Measurements from ENCODE around the gene DENND2A.

DNA sequence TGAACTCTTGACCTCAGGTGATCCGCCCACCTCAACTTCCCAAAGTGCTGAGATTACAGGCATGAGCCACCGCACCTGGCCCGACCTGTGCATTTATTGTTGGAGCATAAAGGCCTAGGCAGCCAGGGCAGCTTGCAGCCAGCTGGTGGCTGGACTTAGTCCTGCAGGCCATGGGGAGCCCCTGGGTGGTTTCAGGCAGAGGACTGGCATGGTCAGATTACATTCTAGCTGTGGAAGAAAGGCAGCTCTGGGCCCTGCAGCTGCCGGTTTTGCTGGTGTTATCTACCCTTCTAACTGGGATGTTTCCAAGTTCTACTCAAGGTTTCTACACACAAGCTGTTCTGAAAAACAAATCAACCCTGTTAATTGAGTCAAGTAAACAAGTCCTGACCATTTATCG, 138.6 kb downstream of the DENND2A start:
- TF ChIP-seq CREM (IDR thresholded peaks at IDR 0.05; ENCODE audit: low read depth) (no peak), NFIC (IDR thresholded peaks at IDR 0.05; ENCODE audit: low read depth, low read length) (no peak), EZH2 (IDR thresholded peaks at IDR 0.05; ENCODE audit: borderline replicate concordance, control insufficient read depth, low read depth, low read length) (no peak), CHD4 (IDR thresholded peaks at IDR 0.05) (no peak)
- TF ChIP-seq, protein P1, sequence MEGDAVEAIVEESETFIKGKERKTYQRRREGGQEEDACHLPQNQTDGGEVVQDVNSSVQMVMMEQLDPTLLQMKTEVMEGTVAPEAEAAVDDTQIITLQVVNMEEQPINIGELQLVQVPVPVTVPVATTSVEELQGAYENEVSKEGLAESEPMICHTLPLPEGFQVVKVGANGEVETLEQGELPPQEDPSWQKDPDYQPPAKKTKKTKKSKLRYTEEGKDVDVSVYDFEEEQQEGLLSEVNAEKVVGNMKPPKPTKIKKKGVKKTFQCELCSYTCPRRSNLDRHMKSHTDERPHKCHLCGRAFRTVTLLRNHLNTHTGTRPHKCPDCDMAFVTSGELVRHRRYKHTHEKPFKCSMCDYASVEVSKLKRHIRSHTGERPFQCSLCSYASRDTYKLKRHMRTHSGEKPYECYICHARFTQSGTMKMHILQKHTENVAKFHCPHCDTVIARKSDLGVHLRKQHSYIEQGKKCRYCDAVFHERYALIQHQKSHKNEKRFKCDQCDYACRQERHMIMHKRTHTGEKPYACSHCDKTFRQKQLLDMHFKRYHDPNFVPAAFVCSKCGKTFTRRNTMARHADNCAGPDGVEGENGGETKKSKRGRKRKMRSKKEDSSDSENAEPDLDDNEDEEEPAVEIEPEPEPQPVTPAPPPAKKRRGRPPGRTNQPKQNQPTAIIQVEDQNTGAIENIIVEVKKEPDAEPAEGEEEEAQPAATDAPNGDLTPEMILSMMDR (IDR thresholded peaks at IDR 0.05 in 2 of 3, conservative IDR thresholded peaks at IDR 0.05 in 1 of 3; ENCODE audit: control insufficient read depth in 2 of 3, extremely low read depth in 1 of 3, insufficient read depth in 1 of 3, low read depth in 3 of 3, low read length in 3 of 3) = no peak
- TF ChIP-seq, protein P2, sequence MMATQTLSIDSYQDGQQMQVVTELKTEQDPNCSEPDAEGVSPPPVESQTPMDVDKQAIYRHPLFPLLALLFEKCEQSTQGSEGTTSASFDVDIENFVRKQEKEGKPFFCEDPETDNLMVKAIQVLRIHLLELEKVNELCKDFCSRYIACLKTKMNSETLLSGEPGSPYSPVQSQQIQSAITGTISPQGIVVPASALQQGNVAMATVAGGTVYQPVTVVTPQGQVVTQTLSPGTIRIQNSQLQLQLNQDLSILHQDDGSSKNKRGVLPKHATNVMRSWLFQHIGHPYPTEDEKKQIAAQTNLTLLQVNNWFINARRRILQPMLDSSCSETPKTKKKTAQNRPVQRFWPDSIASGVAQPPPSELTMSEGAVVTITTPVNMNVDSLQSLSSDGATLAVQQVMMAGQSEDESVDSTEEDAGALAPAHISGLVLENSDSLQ (IDR thresholded peaks at IDR 0.05) = no peak

Measured in GM12878 (cell line).